ENCODE data around the gene KCTD18. TPM values are rescaled to one million over a fixed set of nuclear protein-coding genes. Genes with fewer than 3 reads are reported as not detected.
A peak's percentile ranks its signal among the peaks of the same experiment; 100 is the strongest.

The KCTD18 gene
- polyA plus RNA-seq, 3 donors: 14.2 to 17.0 (median 16.2) TPM

DNA sequence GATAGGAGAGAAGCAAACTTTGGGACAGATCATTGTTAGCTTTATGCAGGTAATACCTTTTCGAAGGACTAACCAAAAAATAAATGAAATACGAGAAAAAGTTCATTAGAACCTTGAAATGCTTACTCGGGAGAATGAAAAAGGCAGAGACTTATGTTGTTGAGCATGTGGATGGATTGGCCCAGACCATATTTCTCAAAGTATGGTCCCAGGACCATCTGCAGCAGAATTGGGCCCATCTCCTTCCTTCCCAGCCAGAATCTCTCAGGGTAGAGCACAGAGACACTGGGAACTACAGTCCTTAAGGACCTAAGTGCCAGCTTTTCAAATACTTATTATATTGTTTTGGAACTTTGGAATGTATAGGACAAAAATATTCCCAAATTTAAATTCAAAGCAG lies 50.8 kb downstream of the KCTD18 start:
- DNase-seq: no peak

DNA sequence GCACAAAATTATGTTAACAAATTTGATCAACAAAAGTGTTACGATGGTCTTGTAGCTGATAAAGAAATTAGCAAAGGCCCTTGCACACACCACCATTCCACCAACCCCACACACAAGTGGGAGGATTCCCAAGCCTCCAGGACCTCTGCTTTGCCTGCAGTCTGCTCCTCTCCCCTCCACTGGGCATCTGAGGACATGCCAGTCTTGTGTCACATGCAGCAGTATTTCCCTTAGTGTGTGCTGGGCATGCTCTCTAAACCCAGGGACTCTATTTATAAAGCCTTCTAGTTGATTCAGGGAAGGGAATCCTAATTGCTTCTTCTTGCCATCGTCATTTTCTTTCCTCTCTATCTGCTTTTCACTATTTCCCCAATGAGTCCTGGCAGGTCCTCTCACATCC lies 53.3 kb downstream of the KCTD18 start:
- DNase-seq: no peak

DNA sequence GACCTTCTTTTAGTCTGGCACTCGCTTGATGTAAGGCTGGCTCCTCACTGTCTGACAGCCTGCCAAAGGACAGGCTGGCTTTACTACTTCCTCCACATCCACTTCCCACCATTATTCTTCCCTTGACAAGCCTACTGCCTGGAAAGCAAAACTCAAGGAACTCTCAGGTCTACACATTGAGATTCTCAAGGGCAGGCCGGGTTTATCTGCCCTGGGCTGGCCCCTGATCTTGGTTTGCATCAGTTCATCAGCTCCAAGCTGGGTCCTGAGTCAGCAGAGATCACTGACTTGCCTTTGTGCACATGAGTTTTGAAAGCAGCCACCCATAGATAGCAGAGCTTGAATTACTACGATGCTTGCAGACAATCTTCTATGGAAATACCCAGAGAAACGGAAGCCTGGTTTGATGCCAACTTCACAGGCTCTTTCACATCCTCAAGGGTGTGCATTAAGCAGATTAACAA lies 53.9 kb downstream of the KCTD18 start:
- DNase-seq: no peak

DNA sequence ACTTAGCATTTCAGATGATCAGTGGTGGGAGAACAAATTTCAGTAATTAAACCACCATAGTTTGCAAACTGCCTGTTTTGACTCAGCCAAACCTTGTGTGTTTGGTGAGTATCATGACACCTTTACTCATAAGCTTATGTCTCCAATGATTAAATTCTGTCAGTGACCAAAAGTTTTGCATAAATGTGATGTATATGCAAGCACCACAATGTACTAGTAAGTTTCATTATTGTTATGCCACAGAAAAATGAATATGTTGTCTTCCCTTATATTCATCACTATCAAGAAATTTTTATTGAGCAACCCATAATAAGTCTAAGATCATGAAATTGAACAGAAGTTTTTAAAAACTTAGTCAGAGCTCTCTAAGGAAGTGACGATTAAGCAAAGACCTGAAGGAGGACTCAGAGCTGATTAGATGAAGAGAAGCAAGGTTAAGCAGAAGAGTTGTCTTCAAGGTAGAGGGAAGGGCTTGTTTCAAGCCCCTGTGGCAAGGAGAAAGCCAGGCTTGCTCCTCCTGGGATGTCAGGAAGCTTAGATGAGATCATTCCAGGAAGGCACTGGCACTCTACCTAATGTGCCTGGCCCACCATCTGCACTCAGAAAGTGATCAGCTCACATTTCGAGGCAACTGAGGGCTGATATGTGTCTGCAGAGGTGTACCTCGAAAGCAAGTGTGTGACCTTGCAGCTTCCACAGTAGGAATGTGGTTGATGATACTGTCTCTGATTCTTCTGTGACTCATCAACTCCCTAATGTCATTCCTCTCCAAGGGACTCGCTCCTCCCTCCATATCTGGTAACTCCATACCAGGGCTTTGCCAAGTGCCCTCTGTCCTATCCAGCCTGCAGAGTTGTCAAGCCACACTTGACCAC lies 54.7 kb downstream of the KCTD18 start:
- DNase-seq: no peak

DNA sequence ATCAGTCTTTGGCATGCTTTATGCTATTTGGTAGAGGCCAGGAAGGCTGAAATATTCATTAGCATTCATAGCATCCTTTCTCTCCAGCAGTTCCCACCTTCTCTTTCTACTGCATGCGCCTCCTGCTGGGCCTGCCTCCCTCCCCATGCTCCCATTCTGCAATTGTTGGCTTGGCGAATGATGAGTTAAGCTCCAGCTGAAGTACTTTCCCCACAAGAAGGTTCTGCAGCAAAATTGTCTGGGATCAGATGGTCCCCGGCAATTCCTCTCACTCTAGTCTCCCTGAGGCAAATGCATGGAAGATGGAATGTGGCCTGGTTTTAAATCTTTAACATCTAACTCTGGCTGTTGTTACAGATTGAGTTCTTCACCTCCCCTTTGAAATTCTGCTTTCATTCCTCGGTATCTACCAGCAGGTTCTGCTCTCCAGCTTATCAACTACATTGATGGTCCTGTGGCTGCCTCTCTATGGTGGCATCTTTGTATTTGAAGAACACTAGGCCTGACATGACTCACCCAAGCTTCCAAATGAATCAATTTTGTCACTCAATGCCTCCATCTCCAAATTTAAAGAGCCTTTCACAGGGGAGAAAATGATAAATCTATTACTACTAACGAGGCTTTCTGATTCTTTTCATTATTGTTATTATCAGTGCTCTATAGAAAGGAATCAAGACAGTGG lies 55.9 kb downstream of the KCTD18 start:
- no peak for DNase-seq

DNA sequence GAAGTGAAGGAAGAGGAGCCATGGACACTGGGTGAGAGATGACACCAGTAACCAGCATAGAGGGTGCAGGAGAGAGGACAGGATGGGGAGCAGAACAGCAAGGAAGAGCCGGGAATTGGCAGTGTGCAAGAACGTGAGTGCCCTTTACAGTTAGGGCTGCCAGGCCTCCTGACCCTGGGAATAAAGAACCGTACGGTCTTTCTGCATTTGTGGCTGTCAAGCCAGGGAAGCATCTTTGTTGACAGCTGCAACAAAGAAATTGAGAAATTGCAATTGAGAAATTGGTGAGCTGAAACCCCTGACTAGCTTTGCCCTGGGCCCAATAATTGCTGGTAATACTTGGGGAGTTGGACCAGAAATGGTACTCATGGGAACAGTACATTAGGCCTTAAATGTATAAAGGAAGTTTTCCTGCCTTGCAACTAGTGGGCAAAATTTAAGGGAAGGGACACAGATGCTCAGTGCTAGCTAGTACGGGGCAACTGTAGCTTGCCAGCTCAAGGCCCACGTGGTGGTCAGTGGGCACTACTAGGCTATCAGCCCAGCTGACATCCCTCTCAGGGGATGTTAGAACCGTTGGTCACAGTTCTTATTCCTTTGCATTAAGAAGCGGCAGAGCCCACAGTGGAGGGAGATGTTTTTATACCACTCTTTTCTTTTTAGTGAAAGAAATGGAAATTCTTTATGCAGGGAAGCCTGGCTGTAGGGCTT lies 56.6 kb downstream of the KCTD18 start:
- DNase-seq: no peak

DNA sequence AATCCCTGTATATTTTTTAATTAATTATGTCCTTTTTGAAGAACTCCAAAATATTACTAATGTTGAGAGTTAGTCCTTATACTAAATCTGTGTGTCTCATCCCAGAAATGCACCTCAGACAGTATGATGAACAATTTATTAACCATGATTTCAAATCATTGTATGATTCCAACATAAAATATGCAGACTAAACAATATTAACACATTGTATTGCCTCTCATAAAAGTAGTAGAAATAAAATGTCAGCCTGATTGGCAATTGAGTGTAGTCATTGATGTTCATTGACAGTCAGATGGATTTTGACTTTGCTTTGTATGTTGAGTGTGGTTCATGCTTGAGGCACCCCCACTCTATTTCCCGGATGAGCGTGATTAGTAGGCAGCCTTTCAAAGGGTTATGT lies 57.5 kb downstream of the KCTD18 start:
- no peak for DNase-seq

DNA sequence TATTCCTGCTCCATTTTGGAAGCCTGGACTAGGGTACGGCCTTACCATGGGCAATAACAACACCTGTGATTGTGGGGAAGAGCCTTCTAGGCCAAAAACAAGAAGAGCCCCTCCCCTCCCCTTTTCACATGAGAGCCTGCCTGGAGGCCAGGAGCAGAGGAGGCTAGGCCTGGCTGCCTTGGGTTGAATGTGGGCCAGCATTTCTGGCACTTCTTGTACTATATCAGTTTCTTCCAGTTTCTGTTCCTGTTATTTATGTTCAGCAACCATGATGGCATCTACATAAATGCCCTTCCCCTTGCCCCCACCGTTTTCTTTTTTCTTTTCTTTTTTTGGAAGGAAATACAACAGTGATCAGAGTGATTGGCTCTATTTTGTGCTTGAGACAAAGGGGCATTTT lies 58.4 kb downstream of the KCTD18 start:
- no peak for DNase-seq

DNA sequence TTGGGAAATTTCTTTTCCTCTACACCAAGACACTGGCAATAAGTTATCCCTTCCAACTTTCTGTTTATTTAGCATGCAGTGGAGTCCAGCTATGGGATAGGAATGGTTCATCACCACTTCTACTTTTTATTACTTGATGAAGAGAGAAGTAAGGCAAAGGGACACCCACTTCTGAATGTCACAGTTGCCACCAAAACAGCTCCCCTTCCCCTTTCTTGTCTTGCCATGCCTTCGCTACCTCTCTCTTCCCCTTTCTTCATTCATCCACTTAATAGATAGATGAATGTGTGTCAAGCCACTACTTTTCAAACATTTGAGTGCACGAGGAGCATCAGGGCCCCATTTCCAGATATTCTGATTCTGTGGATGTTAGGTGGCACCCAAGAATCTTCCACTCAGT lies 59.6 kb downstream of the KCTD18 start:
- DNase-seq: no peak

DNA sequence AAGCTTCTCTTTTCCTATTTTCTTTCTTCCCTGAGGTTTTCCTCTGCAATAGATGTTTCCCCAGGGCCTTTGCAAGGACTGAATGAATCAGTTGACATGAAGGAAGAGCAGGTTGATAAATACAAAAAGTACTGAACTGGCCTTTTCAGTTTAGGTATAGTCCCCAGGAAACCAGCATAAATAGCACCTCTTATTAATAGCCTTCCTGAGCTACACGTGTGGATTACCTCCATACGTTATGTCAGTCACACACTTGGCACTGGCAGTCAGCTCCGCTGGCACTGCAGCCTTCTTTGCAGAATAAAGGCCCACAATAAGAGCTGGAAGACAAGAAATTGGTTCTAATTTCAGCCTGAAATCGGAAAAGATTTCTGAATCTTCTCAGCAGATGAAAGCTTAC lies 60.7 kb downstream of the KCTD18 start:
- DNase-seq: no peak

DNA sequence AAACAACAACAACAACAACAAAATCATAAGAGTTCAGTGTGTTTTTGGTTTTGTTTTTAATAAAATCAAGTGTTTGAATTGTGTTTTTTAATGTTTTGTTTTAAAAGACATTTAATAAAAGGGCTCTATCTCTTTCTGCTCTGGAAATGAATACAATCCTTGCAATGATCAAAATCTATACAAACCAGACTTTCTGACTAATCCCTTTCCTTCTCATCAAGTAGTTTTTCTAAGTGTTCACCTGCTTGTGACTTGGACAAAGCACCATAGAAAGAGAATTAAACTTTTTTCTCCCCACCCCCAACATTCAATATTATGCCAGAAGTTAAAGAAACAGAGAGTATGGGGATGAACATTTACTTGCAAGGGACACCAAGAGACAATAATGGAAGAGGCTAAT lies 61.4 kb downstream of the KCTD18 start:
- no peak for DNase-seq

DNA sequence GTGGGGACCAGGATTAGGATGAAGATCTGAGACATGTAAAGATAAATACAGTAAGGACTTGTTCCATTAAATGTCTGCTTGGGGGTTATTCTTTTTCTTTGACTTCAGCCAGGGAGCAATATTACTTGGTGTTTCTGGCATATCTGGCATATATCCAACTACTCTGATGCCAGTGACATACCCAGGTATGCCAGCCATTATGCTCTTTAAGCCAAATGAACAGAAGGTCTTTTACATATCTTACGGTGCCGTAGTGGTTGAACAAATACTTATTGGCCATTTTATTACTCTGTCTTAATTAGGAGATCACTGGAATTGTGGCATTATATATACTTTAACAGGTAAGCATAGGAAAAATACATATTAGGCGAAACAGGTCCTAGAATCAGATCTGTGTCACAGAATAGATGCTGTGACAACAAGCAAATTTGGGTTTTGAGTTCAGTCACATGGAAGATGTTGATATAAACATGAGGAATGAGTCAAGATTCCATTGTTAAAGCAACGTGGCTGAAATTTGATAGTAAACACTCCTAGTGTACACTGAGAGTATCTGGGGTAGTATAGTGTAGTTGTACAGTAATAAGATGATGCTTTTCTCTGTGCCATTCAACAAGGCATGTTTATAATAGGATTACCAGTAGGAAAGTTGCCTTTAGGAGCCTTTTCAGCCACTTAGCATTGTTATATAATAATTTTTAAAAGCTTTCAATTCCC lies 62.6 kb downstream of the KCTD18 start:
- DNase-seq: no peak

DNA sequence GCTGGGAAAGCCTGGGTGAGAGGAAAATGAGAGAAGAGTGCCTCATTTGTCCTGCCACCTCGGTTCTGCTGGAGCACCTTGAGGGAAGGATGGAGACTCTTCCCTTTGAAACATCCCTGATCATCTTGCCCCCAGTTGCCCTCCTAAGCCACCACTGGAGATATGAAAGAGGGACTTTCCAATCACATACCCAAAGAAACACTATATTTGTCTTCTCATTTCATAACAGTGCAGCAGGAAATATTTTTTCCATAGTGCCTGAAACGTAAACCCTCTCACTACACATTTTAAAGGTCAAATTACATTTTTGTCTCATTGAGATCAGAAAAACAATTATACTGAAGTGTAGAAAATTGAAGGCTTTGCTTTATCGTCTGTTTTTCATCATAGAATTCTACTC lies 63.3 kb downstream of the KCTD18 start:
- DNase-seq: no peak

DNA sequence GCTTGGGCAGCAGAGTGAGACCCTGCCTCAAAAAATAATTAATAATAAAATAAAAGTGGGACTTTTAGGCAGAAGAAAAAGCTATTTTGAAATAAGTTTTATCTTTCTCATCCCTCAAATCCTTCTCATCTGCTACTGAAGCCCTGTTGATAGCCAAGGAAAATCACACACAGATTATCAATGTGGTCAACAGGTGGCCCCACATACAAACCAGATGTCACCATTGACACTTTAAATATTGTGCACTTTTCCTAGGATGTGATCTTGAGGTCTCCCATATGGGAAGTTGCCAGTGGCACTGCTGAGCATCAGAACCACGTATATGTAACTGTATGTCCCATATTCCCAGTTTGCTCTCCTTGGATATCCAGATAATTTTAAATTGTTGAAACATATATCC lies 64.6 kb downstream of the KCTD18 start:
- DNase-seq: no peak

DNA sequence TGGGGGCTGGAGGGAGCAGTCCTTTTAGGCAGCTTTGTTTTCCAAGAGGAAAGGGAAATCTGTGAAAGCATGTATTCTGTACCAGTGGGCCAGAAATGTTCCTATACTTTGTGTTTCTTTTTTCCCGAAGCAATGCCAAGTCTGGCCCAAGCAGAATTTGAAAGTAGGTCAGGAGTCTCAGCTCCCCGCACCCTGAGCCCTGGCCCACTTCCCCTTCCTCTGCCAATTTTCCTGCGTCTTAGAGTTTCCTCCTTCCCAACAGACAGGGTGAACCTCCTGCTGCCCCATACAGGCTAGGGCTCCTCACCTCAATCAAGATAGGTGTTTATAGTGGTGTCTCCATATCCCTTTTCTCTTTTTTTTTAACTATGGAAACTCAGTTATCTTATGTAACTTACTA lies 65.3 kb downstream of the KCTD18 start:
- no peak for DNase-seq

DNA sequence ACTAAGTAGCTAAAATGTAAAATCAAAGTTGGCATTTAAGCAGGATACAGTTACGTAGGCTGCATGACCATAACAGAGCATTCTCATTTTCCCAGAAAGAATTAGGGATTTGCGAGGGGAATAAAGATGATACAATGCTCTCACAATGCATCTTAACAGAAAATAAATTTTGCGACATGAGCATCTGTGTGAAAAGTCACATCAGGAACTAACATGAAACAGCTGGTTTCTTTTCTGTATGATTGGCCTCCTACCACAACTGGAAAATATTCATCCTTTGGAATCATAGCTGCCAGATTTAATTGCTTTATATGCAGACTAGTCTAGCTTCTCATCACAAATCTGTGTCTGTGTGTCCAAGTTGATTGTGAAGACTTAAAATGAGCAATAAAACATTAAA lies 66.0 kb downstream of the KCTD18 start:
- DNase-seq: peak; percentile 23

DNA sequence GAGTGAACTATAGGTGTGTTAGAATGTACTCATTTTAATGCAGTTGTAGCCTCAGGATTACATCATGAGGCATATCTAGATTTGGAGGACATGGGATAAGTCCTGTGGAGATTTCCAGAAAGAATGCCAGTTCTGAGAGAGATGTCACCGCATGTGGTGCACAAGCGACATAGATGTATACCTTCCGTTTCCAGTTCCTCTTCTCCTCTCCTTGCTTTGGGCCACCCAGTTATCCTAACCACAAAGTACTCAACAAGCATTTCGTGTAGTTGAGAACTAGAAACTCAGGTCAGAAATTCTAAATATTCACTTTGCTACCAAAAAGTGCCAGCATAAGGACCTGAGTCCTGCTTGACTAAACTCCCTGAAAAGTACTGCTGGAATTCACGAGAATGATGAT lies 66.5 kb downstream of the KCTD18 start:
- no peak for DNase-seq

DNA sequence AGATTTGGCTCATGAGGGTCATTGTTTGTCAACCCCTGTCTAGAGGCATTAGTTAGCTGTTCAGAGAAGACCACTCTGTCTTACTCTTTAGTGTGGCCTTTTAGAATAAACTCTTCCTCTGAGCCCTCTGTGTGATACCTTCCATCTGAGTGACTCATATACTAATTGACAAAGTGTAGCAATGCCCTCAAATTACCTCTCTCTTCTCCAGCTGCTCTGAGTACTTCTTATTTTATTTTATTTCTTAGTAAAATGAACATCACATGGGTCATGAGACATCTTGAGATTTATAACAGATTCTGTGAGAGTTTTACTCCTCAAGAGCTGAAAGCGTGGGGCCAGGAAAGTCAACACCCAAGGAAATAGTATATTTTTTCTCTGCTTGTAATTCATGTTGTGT lies 67.4 kb downstream of the KCTD18 start:
- no peak for DNase-seq

DNA sequence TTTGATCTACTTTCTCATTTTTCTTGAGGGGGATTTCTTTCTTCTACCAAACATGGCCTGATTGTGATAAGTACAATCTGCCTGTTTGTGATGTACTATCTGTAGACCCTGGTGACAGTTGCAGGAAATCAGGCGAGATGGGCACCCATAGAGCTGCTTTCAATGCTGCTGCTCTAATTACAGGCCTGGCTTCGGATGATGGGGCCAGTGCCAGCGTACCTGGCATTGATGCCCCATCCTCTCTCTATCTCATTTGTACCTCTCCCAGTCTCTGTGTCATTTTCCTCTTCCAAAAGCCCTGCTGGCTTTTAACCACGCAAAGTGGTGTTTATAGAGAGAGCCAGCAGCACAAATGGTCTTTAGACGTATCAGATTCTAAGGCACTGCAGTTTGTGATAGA lies 69.9 kb downstream of the KCTD18 start:
- DNase-seq: no peak
